Pancreas (tissue), 10 donors: Measurements from ENCODE around the gene DNAH17. TPM values are rescaled to one million over a fixed set of nuclear protein-coding genes. Genes with fewer than 3 reads are reported as not detected.

ENCODE experiments used
- ATAC-seq, 4 donors: fragments of 200-7000 bp; cut with Tn5 transposase; one replicate each; pipeline versions ENCODE4 v1.8.0 to v1.9.1; 2020; ENCODE audit warnings: mild to moderate bottlenecking in 4 of 4, moderate library complexity in 4 of 4
- DNase-seq, 6 donors: peaks; one replicate each; pipeline ENCODE4 v3.0.0-alpha.2; 2020
- FAIRE-seq: peaks from 2 replicates; lab custom pipeline; 2012; peaks lifted over from hg19 to GRCh38; lab: Jason Lieb, UNC
- H3K27ac ChIP-seq, 4 donors: fragments of 200-600 bp; sonication (generic); 1 replicate in 3 of 4; 2 replicates in 1 of 4; pipeline versions ENCODE4 v1.5.0 to v1.8.0; 2020
- H3K27me3 ChIP-seq, 4 donors: fragments of 200-600 bp; one replicate each; pipeline ENCODE4 v1.8.0; 2021
- H3K36me3 ChIP-seq, 3 donors: fragments of 200-600 bp; sonication (generic) in 1 of 3; one replicate each; pipeline versions ENCODE4 v1.5.0 to v1.8.0; 2020 to 2021
- H3K4me1 ChIP-seq, 3 donors: fragments of 200-600 bp; one replicate each; pipeline ENCODE4 v1.8.0; 2021
- H3K4me3 ChIP-seq, 4 donors: fragments of 200-600 bp; sonication (generic) in 2 of 4; one replicate each; pipeline versions ENCODE4 v1.5.0 to v1.8.0; 2020 to 2021
- H3K9me3 ChIP-seq, 4 donors: fragments of 200-600 bp; one replicate each; pipeline ENCODE4 v1.8.0; 2021
- WGBS, 2 donors: extraction: QIAGEN DNeasy Blood & Tissue Kit; methylation state at CpG; one replicate each; pipeline ENCODE4 v1.1.7; 2013; 5-methylcytosine and 5-hydroxymethylcytosine counted together
- intact Hi-C, 3 donors: fragments of 100-400 bp; cut with DNase I; formaldehyde crosslinking; loops; one replicate each; pipeline versions ENCODE4 v1.11.1 to v1.14.2; 2022
- polyA plus RNA-seq, 2 donors: library from polyadenylated mRNA; stranded (reverse); fragments of 200-250 nt; gene quantifications; one replicate each; pipeline ENCODE4 v1.2.3, GENCODE V29; 2013
- total RNA-seq, 6 donors: library from RNA; stranded (reverse); fragmentation: NEBNext Ultra II Directional in 4 of 6; extraction: Animal tissue kit (Norgen Biotek cat#: 25700) in 4 of 6; gene quantifications; one replicate each; pipeline versions ENCODE4 v1.2.1 to v1.2.4, GENCODE V29; 2021 to 2023
- TF ChIP-seq, protein P1 (sequence below), 4 donors: fragments of 200-600 bp; sonication (generic) in 3 of 4; IDR thresholded peaks; one replicate each; pipeline versions ENCODE4 v1.5.0 to v1.8.0; 2021; ENCODE audit warnings: antibody characterized with exemption in 4 of 4
- donor health status: healthy with polysubstance abuse.
- donor health status: DM: no; HTN: no; CAD: no; lungs with moderate emphysema.
- donor health status: DM: no; HTN: no; CAD: no.
- donor health status: control.
- donor health status: control.
- donor health status: Bipolar disorder and iron deficiency.
- donor health status: DM: yes; HTN: yes; CAD: no.
- donor health status: DM: no; HTN: no; CAD: no.
- donor health status: DM: no; HTN: no; CAD: no.
- donor health status: DM: yes; HTN: yes; CAD: no.

The DNAH17 gene
- total and polyA plus RNA-seq, 8 donors, result 0.02 to 0.08 (median 0.03) TPM; not detected in 5

DNA sequence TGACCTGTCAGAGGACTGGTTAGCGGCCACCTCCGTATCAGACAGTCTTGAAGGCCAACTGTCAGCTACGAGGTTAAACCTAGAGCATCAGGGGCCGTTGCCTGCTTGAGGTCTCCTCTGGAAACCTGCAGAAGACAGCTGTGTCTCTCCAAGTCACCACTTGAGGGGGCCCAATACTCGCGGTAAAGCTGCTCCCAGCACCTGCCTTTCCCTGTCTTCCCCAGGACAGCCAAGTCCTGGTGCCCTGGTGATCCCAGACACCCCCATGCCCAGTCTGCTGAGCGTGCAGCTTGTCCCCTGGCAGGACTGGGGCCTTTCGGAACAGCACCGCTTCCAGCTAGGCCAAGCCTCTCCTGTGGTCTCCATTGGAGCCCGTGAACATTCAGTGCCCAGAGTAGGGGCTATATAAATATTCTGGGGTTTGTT lies 80.1 kb downstream of the DNAH17 start:
- no peaks in the 10 kb centered on the region for H3K4me1 ChIP-seq
- H3K27me3 ChIP-seq, result no peaks in the 10 kb centered on the region
- peak; percentile 83 to 96 (median 94) for ATAC-seq
- no peak for FAIRE-seq
- H3K36me3 ChIP-seq, result no peaks in the 10 kb centered on the region
- no peak overlapping the region for H3K27ac ChIP-seq
- H3K4me3 ChIP-seq, result no peak overlapping the region
- H3K9me3 ChIP-seq, result no peaks in the 10 kb centered on the region
- intact Hi-C loops, result loop anchor here in 2 of 3 donors (5.0 to 10.0 kb wide), 2 partner anchors 198 to 475 kb away; no protein-coding TSS in a partner anchor
- peak in 5 of 6 donors; percentile 60 to 71 (median 68) for DNase-seq
- 14 to 16% methylated on average over 10 of the region's 10 CpGs for WGBS, 2 donors
- TF ChIP-seq, protein P1, sequence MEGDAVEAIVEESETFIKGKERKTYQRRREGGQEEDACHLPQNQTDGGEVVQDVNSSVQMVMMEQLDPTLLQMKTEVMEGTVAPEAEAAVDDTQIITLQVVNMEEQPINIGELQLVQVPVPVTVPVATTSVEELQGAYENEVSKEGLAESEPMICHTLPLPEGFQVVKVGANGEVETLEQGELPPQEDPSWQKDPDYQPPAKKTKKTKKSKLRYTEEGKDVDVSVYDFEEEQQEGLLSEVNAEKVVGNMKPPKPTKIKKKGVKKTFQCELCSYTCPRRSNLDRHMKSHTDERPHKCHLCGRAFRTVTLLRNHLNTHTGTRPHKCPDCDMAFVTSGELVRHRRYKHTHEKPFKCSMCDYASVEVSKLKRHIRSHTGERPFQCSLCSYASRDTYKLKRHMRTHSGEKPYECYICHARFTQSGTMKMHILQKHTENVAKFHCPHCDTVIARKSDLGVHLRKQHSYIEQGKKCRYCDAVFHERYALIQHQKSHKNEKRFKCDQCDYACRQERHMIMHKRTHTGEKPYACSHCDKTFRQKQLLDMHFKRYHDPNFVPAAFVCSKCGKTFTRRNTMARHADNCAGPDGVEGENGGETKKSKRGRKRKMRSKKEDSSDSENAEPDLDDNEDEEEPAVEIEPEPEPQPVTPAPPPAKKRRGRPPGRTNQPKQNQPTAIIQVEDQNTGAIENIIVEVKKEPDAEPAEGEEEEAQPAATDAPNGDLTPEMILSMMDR (IDR thresholded peaks at IDR 0.05), result peak in 3 of 4 donors; percentile 41 to 53 (median 43)

GRCh38 chr17:78496311-78496710 lies 80.9 kb downstream of the DNAH17 start:
- TF ChIP-seq, protein P1 (IDR thresholded peaks at IDR 0.05), result no peak
- FAIRE-seq (no peak), ATAC-seq (no peak), DNase-seq (no peak)
- intact Hi-C loops, result loop anchor here in 2 of 3 donors (5.0 to 10.0 kb wide), 2 partner anchors 198 to 476 kb away; no protein-coding TSS in a partner anchor
- H3K27me3 ChIP-seq, result no peaks in the 10 kb centered on the region
- no peaks in the 10 kb centered on the region for H3K36me3 ChIP-seq
- no peaks in the 10 kb centered on the region for H3K9me3 ChIP-seq
- no peak overlapping the region for H3K27ac ChIP-seq
- 42 to 54% methylated on average over 6 of the region's 6 CpGs for WGBS, 2 donors
- H3K4me1 ChIP-seq, result no peaks in the 10 kb centered on the region
- H3K4me3 ChIP-seq, result no peak overlapping the region

GRCh38 chr17:78495634-78496033 lies 81.6 kb downstream of the DNAH17 start:
- Histone ChIP-seq H3K36me3 (no peaks in the 10 kb centered on the region), H3K27me3 (no peaks in the 10 kb centered on the region), H3K9me3 (no peaks in the 10 kb centered on the region), H3K4me3 (no peak overlapping the region), H3K4me1 (no peaks in the 10 kb centered on the region), H3K27ac (no peak overlapping the region)
- no peak for FAIRE-seq
- no peak for ATAC-seq
- 76 to 84% methylated on average over 14 of the region's 14 CpGs for WGBS, 2 donors
- intact Hi-C loops, result loop anchor here in 2 of 3 donors (5.0 to 10.0 kb wide), 2 partner anchors 199 to 477 kb away; no protein-coding TSS in a partner anchor
- TF ChIP-seq, protein P1 (IDR thresholded peaks at IDR 0.05), result no peak
- DNase-seq, result peak in 1 of 6 donors; percentile 21

GRCh38 chr17:78494696-78495330 lies 82.4 kb downstream of the DNAH17 start:
- WGBS, 2 donors, result 68 to 76% methylated on average over 21 to 22 of the region's 22 CpGs
- intact Hi-C loops, result loop anchor here in 2 of 3 donors (5.0 to 10.0 kb wide), 2 partner anchors 200 to 477 kb away; no protein-coding TSS in a partner anchor

More at GRCh38 chr17:78494696-78495330, 82.4 kb downstream of the DNAH17 start:
- no peak overlapping the region for H3K27ac ChIP-seq
- no peak for DNase-seq
- no peaks in the 10 kb centered on the region for H3K9me3 ChIP-seq
- no peaks in the 10 kb centered on the region for H3K36me3 ChIP-seq
- H3K4me3 ChIP-seq, result no peak overlapping the region
- FAIRE-seq, result no peak
- TF ChIP-seq, protein P1 (IDR thresholded peaks at IDR 0.05), result no peak
- no peaks in the 10 kb centered on the region for H3K4me1 ChIP-seq
- no peak for ATAC-seq
- no peaks in the 10 kb centered on the region for H3K27me3 ChIP-seq
